ENCODE results near the gene RABGEF1.

- no peak for TF ChIP-seq YY1 (IDR thresholded peaks at IDR 0.05; ENCODE audit: low read depth, low read length)
- TF ChIP-seq, protein P1, sequence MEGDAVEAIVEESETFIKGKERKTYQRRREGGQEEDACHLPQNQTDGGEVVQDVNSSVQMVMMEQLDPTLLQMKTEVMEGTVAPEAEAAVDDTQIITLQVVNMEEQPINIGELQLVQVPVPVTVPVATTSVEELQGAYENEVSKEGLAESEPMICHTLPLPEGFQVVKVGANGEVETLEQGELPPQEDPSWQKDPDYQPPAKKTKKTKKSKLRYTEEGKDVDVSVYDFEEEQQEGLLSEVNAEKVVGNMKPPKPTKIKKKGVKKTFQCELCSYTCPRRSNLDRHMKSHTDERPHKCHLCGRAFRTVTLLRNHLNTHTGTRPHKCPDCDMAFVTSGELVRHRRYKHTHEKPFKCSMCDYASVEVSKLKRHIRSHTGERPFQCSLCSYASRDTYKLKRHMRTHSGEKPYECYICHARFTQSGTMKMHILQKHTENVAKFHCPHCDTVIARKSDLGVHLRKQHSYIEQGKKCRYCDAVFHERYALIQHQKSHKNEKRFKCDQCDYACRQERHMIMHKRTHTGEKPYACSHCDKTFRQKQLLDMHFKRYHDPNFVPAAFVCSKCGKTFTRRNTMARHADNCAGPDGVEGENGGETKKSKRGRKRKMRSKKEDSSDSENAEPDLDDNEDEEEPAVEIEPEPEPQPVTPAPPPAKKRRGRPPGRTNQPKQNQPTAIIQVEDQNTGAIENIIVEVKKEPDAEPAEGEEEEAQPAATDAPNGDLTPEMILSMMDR (IDR thresholded peaks at IDR 0.05; ENCODE audit: control extremely low read depth in 1 of 3, insufficient read depth in 1 of 3, low read depth in 1 of 3, low read length in 3 of 3): no peak
- TF ChIP-seq ZNF274 (IDR thresholded peaks at IDR 0.05; ENCODE audit: borderline replicate concordance, extremely low read depth, low read length): no peak
- no peak for TF ChIP-seq HDAC2 (IDR thresholded peaks at IDR 0.05; ENCODE audit: borderline replicate concordance in 1 of 2, low read depth in 2 of 2, low read length in 2 of 2)
- no peak for TF ChIP-seq POLR2A (IDR thresholded peaks at IDR 0.05; ENCODE audit: control extremely low read depth in 1 of 2, low read depth in 2 of 2, low read length in 2 of 2)
- no peak for TF ChIP-seq EZH2 (IDR thresholded peaks at IDR 0.05; ENCODE audit: low read depth, low read length, severe bottlenecking)
- no peak for TF ChIP-seq SAP30 (IDR thresholded peaks at IDR 0.05; ENCODE audit: insufficient read depth, insufficient replicate concordance, low read length)
Observed at GRCh38 chr7:66699998-66700397, 40.5 kb upstream of the RABGEF1 start.
